GM21825 (cell line): Measurements from ENCODE around the gene PMP22.

Experiments
- ATAC-seq: cut with Tn5 transposase; IDR thresholded peaks from one replicate; pipeline ENCODE4 v1.9.1; 2021; ENCODE audit warnings: mild to moderate bottlenecking, moderate library complexity; ENCODE audit not compliant: unreplicated experiment

PMP22 gene

GRCh38 chr17:15265131-15265530, at the start of gene PMP22:
Gene PMP22 (minus strand): TSS chr17:15265326. CDS start chr17:15260727, 4,599 bp downstream.
- ATAC-seq = no peak

GRCh38 chr17:15311996-15312395, 46.9 kb upstream of the PMP22 start:
- ATAC-seq = no peak

- ATAC-seq = no peak
These were observed 44.7 kb upstream of the PMP22 start for GRCh38 chr17:15309793-15310192.

GRCh38 chr17:15309236-15309635, 44.1 kb upstream of the PMP22 start:
- no peak for ATAC-seq

- ATAC-seq = no peak
These were observed 43.6 kb upstream of the PMP22 start for GRCh38 chr17:15308758-15309157.

GRCh38 chr17:15307710-15308111, 42.6 kb upstream of the PMP22 start:
- no peak for ATAC-seq

- ATAC-seq = no peak
These were observed 38.7 kb upstream of the PMP22 start for GRCh38 chr17:15303851-15304250.

GRCh38 chr17:15303268-15303667, 38.1 kb upstream of the PMP22 start:
- ATAC-seq = no peak

GRCh38 chr17:15301845-15302244, 36.7 kb upstream of the PMP22 start:
- ATAC-seq = no peak

GRCh38 chr17:15298176-15298575, 33.0 kb upstream of the PMP22 start:
- no peak for ATAC-seq

GRCh38 chr17:15293558-15293957, 28.4 kb upstream of the PMP22 start:
- no peak for ATAC-seq

- no peak for ATAC-seq
These were observed 26.7 kb upstream of the PMP22 start for GRCh38 chr17:15291674-15292361.

GRCh38 chr17:15290605-15291004, 25.5 kb upstream of the PMP22 start:
- no peak for ATAC-seq

- no peak for ATAC-seq
These were observed 24.4 kb upstream of the PMP22 start for GRCh38 chr17:15289285-15290183.

GRCh38 chr17:15288859-15289258, 23.7 kb upstream of the PMP22 start:
- no peak for ATAC-seq

GRCh38 chr17:15287538-15288267, 22.6 kb upstream of the PMP22 start:
- ATAC-seq = no peak

- no peak for ATAC-seq
These were observed 20.3 kb upstream of the PMP22 start for GRCh38 chr17:15285466-15285865.

GRCh38 chr17:15284537-15284936, 19.4 kb upstream of the PMP22 start:
- ATAC-seq = no peak

GRCh38 chr17:15284107-15284506, 19.0 kb upstream of the PMP22 start:
- no peak for ATAC-seq

GRCh38 chr17:15281909-15282308, 16.8 kb upstream of the PMP22 start:
- ATAC-seq = no peak

- no peak for ATAC-seq
These were observed 13.9 kb upstream of the PMP22 start for GRCh38 chr17:15278924-15279477.
